Endometrial microvascular endothelial cells (primary cell): Measurements from ENCODE around the gene TRPM2. TPM values are rescaled to one million over a fixed set of nuclear protein-coding genes. Genes with fewer than 3 reads are reported as not detected.

Experiments used
- in situ Hi-C: cut with HindIII; loops from 2 replicates; pipeline ENCODE4 v1.10.0; 2017; ENCODE audit warnings: low sequenced_read_pairs, low pct_unique_long_range_greater_than_20kb; ENCODE audit errors: inconsistent ontology term
- total RNA-seq: library from RNA; depleted of rRNA; stranded (reverse); fragments of >200 nt; gene quantifications from one replicate; pipeline ENCODE4 v1.2.3, GENCODE V29; 2015; ENCODE audit errors: inconsistent ontology term

The TRPM2 gene
- total RNA-seq, 1 donor from 2014 or later: 19.0 TPM

- in situ Hi-C loops: no loop called here
These were observed 130.1 kb downstream of the TRPM2 start for GRCh38 chr21:44483288-44484237.

GRCh38 chr21:44484498-44485253 lies 131.3 kb downstream of the TRPM2 start:
- in situ Hi-C loops: no loop called here

DNA sequence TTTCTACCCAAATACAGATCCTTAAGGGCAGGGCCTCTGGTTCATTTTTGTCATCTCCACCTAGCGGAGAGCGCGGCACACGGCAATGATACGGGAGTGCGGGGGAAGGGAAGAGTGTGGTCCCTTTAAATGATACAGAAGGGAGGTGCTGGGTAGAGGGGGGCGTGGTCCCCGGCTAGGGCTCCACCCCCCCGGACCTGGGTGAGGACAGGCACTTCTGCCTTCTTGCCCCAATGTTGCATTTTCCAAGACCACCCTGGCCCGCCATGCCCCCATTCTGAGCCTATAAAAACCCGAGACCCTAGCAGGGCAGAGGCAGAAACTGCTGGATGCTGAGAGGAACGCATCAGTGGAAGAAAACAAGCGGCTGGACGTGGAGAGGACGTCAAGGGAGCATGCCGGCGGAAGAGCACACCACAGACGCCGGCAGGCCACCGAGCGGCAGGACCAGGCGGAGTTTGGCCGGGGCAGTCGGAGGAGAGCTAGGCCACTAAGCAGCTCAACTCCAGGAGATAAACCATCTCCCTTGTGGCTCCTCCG lies 131.9 kb downstream of the TRPM2 start:
- in situ Hi-C loops: no loop called here

DNA sequence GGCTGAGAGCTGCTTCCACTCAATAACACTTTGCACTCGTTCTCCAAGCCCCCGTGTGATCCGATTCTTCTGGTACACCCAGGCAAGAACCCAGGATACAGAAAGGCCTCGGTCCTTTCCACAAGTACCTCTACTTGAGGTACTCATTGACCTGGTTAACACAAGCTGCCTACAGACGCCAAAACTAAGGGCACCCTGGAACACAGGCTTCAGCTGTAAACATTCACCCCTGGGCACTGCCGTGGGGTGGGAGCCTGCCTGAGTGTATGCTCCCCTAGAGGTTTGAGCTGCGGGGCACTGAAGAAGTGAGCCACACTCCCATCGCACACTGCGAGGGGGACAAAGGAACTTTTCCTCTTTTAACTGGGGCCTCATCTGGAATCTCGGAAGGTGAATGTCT lies 132.4 kb downstream of the TRPM2 start:
- in situ Hi-C loops: no loop called here

DNA sequence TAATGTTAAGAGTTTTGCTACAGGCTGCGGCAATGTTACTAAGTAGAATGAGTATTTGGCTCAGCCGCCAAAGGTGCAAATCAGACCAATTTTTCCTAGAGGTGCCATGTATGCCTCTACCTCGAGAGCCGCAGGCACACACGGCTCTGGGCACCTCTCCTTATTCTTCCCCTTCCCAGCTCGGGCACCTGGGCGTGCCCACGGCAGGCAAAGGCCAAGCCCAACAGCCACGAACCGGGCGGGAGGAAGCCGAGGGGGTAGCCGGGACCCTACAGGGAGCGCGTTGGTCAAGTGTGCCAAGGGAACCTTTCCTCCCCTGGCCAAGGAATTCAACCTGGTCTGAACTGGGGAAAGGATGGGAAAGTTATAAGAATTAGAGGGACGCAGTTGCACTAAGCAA lies 132.9 kb downstream of the TRPM2 start:
- in situ Hi-C loops: no loop called here

- in situ Hi-C loops: no loop called here
These were observed 134.4 kb downstream of the TRPM2 start for GRCh38 chr21:44487831-44488230.

GRCh38 chr21:44489962-44490361 lies 136.5 kb downstream of the TRPM2 start:
- in situ Hi-C loops: no loop called here

DNA sequence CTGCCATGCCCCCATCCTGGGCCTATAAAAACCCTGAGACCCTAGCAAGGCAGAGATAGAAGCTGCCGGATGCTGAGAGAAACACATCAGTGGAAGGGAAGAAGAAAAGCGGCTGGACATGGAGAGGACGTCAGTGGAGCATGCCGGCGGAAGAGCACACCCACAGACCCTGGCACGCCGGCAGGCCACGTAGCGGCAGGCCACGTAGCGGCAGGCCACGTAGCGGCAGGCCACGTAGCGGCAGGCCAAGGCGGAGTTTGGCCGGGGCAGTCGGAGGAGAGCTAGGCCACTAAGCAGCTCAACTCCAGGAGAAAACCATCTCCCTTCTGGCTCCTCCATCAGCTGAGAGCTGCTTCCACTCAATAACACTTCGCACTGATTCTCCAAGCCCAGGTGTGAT lies 137.0 kb downstream of the TRPM2 start:
- in situ Hi-C loops: no loop called here

GRCh38 chr21:44490816-44491215 lies 137.4 kb downstream of the TRPM2 start:
- in situ Hi-C loops: no loop called here

Other genes starting within 250 kb of the TRPM2 start
- gene PWP2, start 246.2 kb upstream of the TRPM2 start, total RNA-seq: 20.0 TPM
- 13.8 TPM for gene GATD3, start 219.9 kb upstream of the TRPM2 start, total RNA-seq
- under 0.01 TPM for gene ICOSLG, start 112.7 kb upstream of the TRPM2 start, total RNA-seq
- not detected for gene DNMT3L, start 91.7 kb upstream of the TRPM2 start, total RNA-seq
- gene AIRE, start 67.7 kb upstream of the TRPM2 start, total RNA-seq: not detected
- 154 TPM for gene PFKL, start 53.6 kb upstream of the TRPM2 start, total RNA-seq
- 5.6 TPM for gene CFAP410, start 14.2 kb upstream of the TRPM2 start, total RNA-seq
- gene LRRC3, start 101.9 kb downstream of the TRPM2 start, total RNA-seq: 3.9 TPM
- not detected for gene KRTAP10-1, start 186.6 kb downstream of the TRPM2 start, total RNA-seq
- not detected for gene KRTAP10-2, start 197.9 kb downstream of the TRPM2 start, total RNA-seq
- not detected for gene KRTAP10-3, start 205.2 kb downstream of the TRPM2 start, total RNA-seq
- gene KRTAP10-4, start 220.1 kb downstream of the TRPM2 start, total RNA-seq: not detected
- gene KRTAP10-5, start 227.0 kb downstream of the TRPM2 start, total RNA-seq: not detected
- gene KRTAP10-6, start 238.9 kb downstream of the TRPM2 start, total RNA-seq: not detected
- gene KRTAP10-7, start 247.0 kb downstream of the TRPM2 start, total RNA-seq: not detected